ENCODE data around the gene DARS1. TPM values are rescaled to one million over a fixed set of nuclear protein-coding genes. Genes with fewer than 3 reads are reported as not detected.

Gene DARS1
- total RNA-seq, 1 experiment from 2014 or later = 63.0 TPM

- no peak for DNase-seq
- Histone ChIP-seq H3K27me3 (ENCODE audit: insufficient read depth, low read depth) (no peaks in the 10 kb centered on the region), H3K4me1 (replicated peaks; ENCODE audit: insufficient read depth) (no peaks in the 10 kb centered on the region), H3K4me2 (no peak overlapping the region), H3K9me2 (ENCODE audit: insufficient read depth) (no peaks in the 10 kb centered on the region), H2AFZ (no peak overlapping the region), H3K9me3 (ENCODE audit: insufficient read depth, low read depth) (no peaks in the 10 kb centered on the region), H3K27ac (no peak overlapping the region), H3K4me3 (no peak overlapping the region), H3K79me2 (ENCODE audit: low read depth) (no peaks in the 10 kb centered on the region), H3F3A (ENCODE audit: insufficient read depth, low read depth) (no peaks in the 10 kb centered on the region), H4K20me1 (ENCODE audit: insufficient read depth) (no peaks in the 10 kb centered on the region), H3K36me3 (ENCODE audit: low read depth) (no peaks in the 10 kb centered on the region)
- CTCF ChIA-PET = no interaction called here
- intact Hi-C loops (cut with micrococcal nuclease; ENCODE audit: unreplicated experiment) = no loop called here
- TF ChIP-seq EZH2 (IDR thresholded peaks at IDR 0.05; ENCODE audit: low read depth) = no peak
- no peak for TF ChIP-seq CTCF (conservative IDR thresholded peaks at IDR 0.05)
- no TSS peak for BruUV-seq (replicated peaks)
- POLR2A ChIA-PET (ENCODE audit: unreplicated experiment) = no interaction called here
These were observed 29.0 kb upstream of the DARS1 start for GRCh38 chr2:136014411-136014810.

- intact Hi-C loops (cut with micrococcal nuclease; ENCODE audit: unreplicated experiment) = no loop called here
- Histone ChIP-seq H3K36me3 (ENCODE audit: low read depth) (no peaks in the 10 kb centered on the region), H3K4me3 (no peak overlapping the region), H3F3A (ENCODE audit: insufficient read depth, low read depth) (no peaks in the 10 kb centered on the region), H3K27me3 (ENCODE audit: insufficient read depth, low read depth) (no peaks in the 10 kb centered on the region), H3K9me2 (ENCODE audit: insufficient read depth) (no peaks in the 10 kb centered on the region), H3K79me2 (ENCODE audit: low read depth) (no peaks in the 10 kb centered on the region), H3K27ac (no peak overlapping the region), H2AFZ (no peak overlapping the region), H3K4me1 (replicated peaks; ENCODE audit: insufficient read depth) (no peaks in the 10 kb centered on the region), H4K20me1 (ENCODE audit: insufficient read depth) (no peaks in the 10 kb centered on the region), H3K4me2 (no peak overlapping the region), H3K9me3 (ENCODE audit: insufficient read depth, low read depth) (no peaks in the 10 kb centered on the region)
- CTCF ChIA-PET = no interaction called here
- POLR2A ChIA-PET (ENCODE audit: unreplicated experiment) = no interaction called here
- TF ChIP-seq EZH2 (IDR thresholded peaks at IDR 0.05; ENCODE audit: low read depth) = no peak
- no peak for TF ChIP-seq CTCF (conservative IDR thresholded peaks at IDR 0.05)
- no peak for DNase-seq
- no TSS peak for BruUV-seq (replicated peaks)
These were observed 28.5 kb upstream of the DARS1 start for GRCh38 chr2:136013955-136014354.

GRCh38 chr2:136013136-136013685, 27.8 kb upstream of the DARS1 start:
- intact Hi-C loops (cut with micrococcal nuclease; ENCODE audit: unreplicated experiment) = no loop called here
- H2AFZ ChIP-seq = no peak overlapping the region

More at GRCh38 chr2:136013136-136013685, 27.8 kb upstream of the DARS1 start:
- no peak overlapping the region for H3K4me3 ChIP-seq
- ChIA-PET POLR2A (ENCODE audit: unreplicated experiment) (no interaction called here), CTCF (no interaction called here)
- H3K79me2 ChIP-seq (ENCODE audit: low read depth) = no peaks in the 10 kb centered on the region
- H3K36me3 ChIP-seq (ENCODE audit: low read depth) = no peaks in the 10 kb centered on the region
- no peak overlapping the region for H3K4me2 ChIP-seq
- no peaks in the 10 kb centered on the region for H3K9me3 ChIP-seq (ENCODE audit: insufficient read depth, low read depth)
- H3K9me2 ChIP-seq (ENCODE audit: insufficient read depth) = no peaks in the 10 kb centered on the region
- no TSS peak for BruUV-seq (replicated peaks)
- no peak overlapping the region for H3K27ac ChIP-seq
- no peaks in the 10 kb centered on the region for H3K27me3 ChIP-seq (ENCODE audit: insufficient read depth, low read depth)
- H3K4me1 ChIP-seq (replicated peaks; ENCODE audit: insufficient read depth) = no peaks in the 10 kb centered on the region
- TF ChIP-seq CTCF (conservative IDR thresholded peaks at IDR 0.05) (no peak), EZH2 (IDR thresholded peaks at IDR 0.05; ENCODE audit: low read depth) (no peak)
- no peaks in the 10 kb centered on the region for H4K20me1 ChIP-seq (ENCODE audit: insufficient read depth)
- no peak for DNase-seq
- no peaks in the 10 kb centered on the region for H3F3A ChIP-seq (ENCODE audit: insufficient read depth, low read depth)

Measured in PC-9 (cell line).